Breast epithelium (tissue), 3 donors: ENCODE data around the gene FYB2.

ENCODE experiments used
- POLR2A ChIP-seq: fragments of 450-650 bp; IDR thresholded peaks from one replicate; pipeline ENCODE4 v1.6.1; 2016; ENCODE audit warnings: antibody characterized with exemption, mild to moderate bottlenecking, moderate library complexity
- TF ChIP-seq, protein P1 (sequence below), 3 donors: fragments of 450-650 bp; IDR thresholded peaks; one replicate each; pipeline ENCODE4 v1.5.1; 2016 to 2017; ENCODE audit warnings: antibody characterized with exemption in 3 of 3, mild to moderate bottlenecking in 3 of 3, moderate library complexity in 3 of 3

DNA sequence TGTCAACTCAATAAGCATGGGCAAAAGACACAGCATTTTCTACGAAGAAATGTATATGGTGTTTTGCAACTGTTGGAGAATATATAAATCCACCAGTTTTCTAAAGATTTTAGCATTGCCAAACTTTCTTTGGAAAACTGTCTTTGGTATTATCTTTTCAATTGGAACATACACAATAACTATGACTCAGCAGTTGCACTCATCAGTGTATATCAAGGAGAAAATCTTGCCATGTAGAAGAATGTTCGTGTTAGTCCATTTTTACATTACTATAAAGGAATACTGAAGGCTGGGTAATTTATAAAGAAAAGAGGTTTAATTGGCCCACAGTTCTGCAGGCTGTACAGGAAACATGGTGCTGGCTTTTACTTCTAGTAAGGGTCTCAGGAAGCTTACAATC lies 133.0 kb downstream of the FYB2 start:
- TF ChIP-seq, protein P1, sequence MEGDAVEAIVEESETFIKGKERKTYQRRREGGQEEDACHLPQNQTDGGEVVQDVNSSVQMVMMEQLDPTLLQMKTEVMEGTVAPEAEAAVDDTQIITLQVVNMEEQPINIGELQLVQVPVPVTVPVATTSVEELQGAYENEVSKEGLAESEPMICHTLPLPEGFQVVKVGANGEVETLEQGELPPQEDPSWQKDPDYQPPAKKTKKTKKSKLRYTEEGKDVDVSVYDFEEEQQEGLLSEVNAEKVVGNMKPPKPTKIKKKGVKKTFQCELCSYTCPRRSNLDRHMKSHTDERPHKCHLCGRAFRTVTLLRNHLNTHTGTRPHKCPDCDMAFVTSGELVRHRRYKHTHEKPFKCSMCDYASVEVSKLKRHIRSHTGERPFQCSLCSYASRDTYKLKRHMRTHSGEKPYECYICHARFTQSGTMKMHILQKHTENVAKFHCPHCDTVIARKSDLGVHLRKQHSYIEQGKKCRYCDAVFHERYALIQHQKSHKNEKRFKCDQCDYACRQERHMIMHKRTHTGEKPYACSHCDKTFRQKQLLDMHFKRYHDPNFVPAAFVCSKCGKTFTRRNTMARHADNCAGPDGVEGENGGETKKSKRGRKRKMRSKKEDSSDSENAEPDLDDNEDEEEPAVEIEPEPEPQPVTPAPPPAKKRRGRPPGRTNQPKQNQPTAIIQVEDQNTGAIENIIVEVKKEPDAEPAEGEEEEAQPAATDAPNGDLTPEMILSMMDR (IDR thresholded peaks at IDR 0.05), result no peak
- no peak for TF ChIP-seq POLR2A
